GM18520 (cell line): Measurements from ENCODE around the gene EDEM1.
"Not testable (repeated sequence)": the region's sequence is repeated elsewhere in the genome, so short reads cannot be mapped to it uniquely, and the experiment has no call there.

Experiments
- ATAC-seq: cut with Tn5 transposase; IDR thresholded peaks from one replicate; pipeline ENCODE4 v1.9.1; 2021; ENCODE audit not compliant: unreplicated experiment

The EDEM1 gene

DNA sequence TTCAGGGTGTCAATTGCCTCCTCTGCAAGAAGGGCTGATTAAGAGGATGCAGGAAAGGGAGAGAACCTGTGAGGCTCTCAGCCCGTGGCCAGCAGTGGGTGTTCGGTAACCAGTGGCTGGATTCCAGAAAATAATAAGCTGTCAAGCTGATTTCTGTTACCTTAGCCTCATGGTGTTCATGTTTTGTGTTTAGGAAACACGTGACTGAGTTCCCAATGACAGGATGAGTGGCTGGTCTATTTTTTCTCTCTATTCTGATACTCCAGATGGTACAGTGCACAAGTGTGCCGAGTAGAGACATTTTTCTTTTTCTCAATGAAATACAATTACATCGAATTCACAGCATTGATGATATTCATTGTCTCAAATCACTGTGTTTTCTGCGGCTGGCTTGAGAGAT is 43.6 kb downstream of the EDEM1 start:
- no peak for ATAC-seq

DNA sequence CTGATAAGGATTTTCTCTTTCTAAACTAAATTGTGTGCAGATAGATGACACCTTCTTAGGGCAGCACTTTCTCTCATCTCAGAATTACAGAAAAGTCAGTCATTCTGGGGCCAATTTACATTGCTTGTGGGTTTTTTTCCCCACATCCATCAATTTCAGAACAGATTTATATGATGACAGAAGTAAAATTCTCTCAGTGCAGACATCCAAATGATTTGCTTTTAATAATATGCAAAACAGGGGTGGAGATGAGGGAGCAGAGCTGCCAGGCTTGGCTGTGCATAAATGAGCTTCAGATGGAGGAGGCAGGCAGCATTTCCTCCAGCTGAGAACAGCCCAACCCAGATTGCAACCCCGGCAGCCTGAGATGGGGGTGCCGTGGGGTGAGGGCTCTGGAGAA is 44.0 kb downstream of the EDEM1 start:
- no peak for ATAC-seq

DNA sequence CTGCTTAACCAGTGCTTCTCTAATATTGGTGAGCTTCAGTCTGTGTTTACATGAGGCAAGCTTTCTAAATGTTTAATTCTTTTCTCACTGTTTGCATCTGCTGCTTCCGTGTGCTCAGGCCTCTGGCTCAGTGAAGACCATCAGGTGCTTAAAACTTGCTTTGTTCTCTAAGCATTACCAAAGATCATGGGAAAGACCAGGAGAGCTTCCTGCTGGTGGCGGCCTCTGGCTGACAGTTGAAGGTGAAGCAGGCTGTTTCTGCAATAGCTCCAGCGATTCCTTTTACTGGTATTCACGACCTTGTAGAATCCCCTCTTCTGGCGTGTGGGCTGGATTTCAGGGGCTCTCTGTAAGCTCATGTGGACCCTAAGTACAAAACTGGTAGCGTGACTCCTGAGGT is 45.1 kb downstream of the EDEM1 start:
- no peak for ATAC-seq

- no peak for ATAC-seq
These were observed 45.5 kb downstream of the EDEM1 start for GRCh38 chr3:5233026-5233425.

DNA sequence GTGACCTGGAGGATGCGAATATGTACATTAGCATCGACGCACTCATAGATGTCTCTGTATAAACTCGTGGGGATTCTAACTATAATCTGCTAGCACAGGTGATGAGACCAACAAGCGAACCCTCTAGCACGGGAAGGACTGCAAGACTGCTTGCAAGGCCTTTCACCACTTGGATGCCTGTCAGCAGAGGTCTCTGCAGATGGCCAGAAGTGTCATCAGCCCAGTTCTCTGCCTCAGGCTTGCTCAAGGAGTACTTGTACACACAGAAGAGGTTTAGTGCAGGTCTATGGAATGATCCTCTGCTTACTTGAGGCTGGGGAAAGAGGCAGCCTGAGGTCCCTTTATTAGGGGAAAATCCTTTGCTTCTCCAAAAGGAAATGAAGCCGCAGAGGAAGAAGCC is 48.1 kb downstream of the EDEM1 start:
- ATAC-seq, result no peak

DNA sequence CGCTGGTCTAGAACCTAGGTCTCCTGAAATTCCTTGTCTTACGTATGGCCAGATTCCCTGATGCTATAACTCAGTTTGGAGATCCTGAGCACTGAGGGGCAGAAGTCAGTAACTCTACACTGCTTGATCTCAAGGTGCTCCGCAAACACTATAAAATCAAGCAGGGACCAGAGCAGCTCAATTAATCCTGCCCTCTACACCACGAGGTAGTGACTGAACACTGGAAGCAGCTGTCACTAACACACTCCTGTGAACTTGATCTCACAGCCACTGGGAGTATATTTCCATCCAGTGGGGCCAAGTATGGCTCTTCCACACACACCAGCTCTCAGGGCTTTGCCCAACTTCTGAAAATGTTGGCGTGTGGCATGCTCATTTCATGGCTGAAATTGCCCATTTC is 51.0 kb downstream of the EDEM1 start:
- no peak for ATAC-seq

GRCh38 chr3:5239602-5240001 is 52.1 kb downstream of the EDEM1 start:
- ATAC-seq, result no peak

- ATAC-seq, result no peak
These were observed 53.2 kb downstream of the EDEM1 start for GRCh38 chr3:5240740-5241139.

DNA sequence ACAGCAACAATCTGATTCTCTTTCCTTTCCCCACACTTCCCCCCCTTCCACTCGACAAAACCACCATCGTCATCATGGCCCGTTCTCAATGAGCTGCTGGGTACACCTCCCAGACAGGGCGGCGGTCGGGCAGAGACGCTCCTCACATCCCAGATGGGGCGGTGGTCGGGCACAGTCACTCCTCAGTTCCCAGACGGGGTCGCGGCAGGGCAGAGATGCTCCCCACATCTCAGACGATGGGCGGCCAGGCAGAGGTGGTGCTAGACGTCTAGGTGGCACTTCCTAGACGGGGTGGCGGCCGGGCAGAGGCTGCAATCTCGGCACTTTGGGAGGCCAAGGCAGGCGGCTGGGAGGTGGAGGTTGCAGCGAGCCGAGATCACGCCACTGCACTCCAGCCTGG is 55.3 kb downstream of the EDEM1 start:
- not testable (repeated sequence) for ATAC-seq

DNA sequence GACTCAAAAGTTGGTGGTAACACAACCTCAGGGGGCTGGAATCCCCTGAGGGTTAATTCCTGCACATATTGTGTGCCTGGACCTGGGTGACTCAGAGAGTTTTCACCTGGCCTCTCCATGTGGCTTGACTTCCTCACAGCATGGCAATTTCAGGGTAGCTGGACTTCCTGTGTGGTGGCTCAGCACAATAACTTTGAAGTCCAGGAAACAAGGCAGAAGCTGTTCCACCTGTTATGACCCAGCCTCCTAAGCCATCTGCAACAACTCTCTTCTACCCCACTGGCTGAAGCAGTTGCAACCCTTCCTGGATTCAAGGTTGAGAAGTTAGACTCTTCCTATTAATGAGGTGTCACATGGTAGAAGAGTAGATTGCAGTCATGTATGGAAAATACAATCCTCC is 58.4 kb downstream of the EDEM1 start:
- no peak for ATAC-seq

GRCh38 chr3:5248822-5249221 is 61.3 kb downstream of the EDEM1 start:
- no peak for ATAC-seq

DNA sequence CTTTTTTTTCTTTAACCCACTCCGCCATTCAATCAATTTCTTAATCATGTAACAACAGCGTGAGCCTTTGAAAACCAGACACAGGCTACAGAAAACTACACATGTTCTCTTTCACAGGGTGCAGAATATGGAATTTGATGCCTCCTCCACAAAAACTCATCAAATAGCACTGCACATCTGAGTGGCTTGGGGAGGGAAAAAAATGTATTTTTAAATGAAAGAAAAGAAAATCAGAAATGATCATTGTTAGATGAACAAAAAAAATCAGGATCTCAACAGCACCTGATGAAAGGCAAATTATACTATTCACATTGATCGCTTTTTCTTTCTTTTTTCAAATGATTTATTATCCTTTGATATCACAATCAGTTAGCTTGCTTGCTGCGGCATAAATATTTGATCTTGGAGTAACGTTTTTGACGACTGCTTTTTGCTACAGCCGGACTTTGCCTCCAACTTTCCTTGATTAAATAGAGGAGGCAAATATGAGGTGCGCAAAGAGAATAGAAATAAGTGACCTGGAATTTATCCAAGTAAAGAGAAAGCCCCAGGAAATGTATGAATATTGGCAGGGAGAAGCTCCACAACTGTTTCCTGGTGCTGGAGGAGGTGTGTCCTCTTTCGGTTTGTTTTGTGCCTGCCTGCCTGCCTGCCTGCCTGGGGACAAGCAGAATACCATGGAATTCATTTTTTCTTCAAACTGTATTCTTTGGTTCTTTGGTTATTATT is 63.1 kb downstream of the EDEM1 start:
- no peak for ATAC-seq

- no peak for ATAC-seq
These were observed 63.7 kb downstream of the EDEM1 start for GRCh38 chr3:5251196-5251583.

GRCh38 chr3:5252131-5252530 is 64.6 kb downstream of the EDEM1 start:
- ATAC-seq, result no peak

DNA sequence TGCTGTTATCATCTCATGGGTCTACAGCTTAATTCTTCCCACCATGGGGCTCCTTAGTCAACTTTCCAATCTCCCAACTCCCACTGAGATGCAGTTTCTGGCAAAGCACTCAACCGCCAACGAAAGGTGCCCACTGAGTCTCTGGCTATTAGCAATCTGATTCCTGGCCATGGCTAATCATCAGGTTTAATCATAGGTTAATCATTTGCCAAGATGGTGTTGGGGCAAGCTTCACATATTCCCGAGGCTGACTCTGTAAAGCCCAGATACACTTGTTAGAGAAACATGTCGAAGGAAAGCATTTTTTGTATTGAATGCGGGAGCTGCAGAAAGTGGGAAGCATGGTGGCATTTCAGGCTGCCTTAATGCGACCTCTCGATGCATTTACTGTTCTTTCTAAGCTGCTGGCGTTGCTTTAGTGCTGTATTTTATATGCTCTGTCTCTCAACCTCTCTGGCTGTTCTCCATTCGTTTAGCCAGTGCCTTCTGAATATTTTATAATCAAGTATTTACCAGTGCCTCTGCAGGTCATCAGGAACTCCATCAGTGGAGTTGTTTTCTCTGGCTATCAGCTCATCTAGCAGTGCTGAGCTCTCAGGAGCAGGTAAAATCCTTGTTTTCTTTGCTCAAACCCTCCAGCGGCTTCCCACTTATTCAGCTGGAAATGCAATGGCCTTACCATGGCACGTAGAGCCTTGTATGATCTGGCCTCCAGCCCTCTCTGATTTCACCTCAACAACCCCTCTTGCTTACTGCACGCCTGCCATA is 67.0 kb downstream of the EDEM1 start:
- no peak for ATAC-seq

GRCh38 chr3:5255404-5256344 is 68.2 kb downstream of the EDEM1 start:
- no peak for ATAC-seq

GRCh38 chr3:5258526-5258925 is 71.0 kb downstream of the EDEM1 start:
- ATAC-seq, result no peak

DNA sequence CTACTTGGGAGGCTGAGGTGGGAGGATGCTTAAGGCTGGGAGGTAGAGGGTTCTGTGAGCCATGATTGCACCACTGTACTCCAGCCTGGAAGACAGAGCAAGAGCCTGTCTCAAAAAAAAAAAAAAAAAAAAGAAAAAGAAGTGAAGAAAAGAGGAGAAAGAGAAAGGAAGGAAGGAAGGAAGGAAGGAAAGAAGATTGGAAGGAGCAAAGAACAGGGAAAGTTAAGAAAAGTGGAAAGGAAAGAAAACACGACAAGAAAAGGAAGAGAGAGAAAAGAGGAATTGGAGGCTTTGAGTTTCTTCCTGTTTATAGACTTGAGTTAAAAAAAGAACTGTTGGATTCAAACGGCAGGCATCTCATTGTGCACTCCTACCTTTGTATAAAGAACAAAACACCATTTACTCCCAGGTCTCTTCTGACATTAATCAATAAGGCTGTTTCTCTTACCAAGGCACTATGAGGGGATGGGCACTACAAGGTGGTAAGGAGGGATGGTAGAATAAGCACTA is 73.5 kb downstream of the EDEM1 start:
- no peak for ATAC-seq

DNA sequence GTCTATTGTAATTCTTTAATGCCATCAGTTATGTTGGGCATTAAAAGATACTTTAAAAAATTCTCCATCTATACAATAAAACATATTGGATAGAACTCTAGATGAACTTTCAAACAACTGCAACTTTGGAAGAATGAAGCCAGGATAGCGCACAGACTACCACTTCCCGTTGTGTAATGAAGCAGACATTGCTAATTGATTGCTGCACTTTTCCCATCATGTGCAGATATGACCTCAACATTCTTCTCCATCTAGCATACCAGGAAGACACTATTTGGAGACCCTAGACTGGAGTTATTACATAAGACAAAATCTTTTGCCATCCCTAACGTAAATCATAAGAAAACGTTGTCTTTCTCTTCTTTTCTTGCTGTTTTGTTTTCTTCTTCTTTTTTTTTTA is 75.0 kb downstream of the EDEM1 start:
- ATAC-seq, result no peak

DNA sequence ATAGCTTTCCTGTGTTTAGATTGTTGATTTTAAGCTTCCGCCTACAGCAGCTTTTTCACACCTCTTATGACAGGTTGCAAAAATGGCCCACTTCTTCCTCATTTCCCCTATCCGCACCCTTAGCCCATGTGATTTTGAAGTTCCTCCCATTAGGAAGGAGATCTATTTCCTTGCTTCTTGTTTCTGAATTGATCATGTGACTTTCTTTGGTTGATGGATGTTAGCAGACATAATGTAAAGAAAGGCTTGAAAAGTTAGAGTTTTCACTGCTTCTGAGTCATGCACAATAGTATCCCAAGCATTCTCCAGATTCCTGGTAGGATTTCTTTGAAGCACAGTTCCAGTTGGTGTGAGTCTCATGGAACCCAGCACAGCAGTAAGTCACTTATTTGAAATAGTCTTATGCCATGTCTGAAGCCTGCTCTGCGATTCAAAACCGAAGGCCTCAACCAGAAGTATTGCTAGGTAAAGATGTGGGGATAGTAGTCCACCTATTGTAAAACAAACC is 76.6 kb downstream of the EDEM1 start:
- ATAC-seq, result no peak
